ENCODE data around the gene FBXO42. TPM values are rescaled to one million over a fixed set of nuclear protein-coding genes. Genes with fewer than 3 reads are reported as not detected.

FBXO42 gene
- total RNA-seq, 1 donor from 2014 or later, result 24.3 TPM

- Mint-ChIP-seq H3K36me3 (ENCODE audit: low read depth) (peaks cover 3% of the 10 kb centered on the region), H3K27ac (ENCODE audit: unreplicated experiment) (no peak overlapping the region), H3K27me3 (ENCODE audit: low read depth) (no peaks in the 10 kb centered on the region), H3K4me3 (no peak overlapping the region), H3K9me3 (no peaks in the 10 kb centered on the region), H3K4me1 (peaks cover 5% of the 10 kb centered on the region)
- TF ChIP-seq CTCF (conservative IDR thresholded peaks at IDR 0.05), result no peak
- no peak for DNase-seq (ENCODE audit: low read depth, low spot score)
Observed at GRCh38 chr1:16315437-16315836, 36.8 kb downstream of the FBXO42 start.

- Mint-ChIP-seq H3K4me3 (no peak overlapping the region), H3K27ac (ENCODE audit: unreplicated experiment) (no peak overlapping the region), H3K36me3 (ENCODE audit: low read depth) (peaks cover 13% of the 10 kb centered on the region)
Observed at GRCh38 chr1:16307222-16307621, 45.1 kb downstream of the FBXO42 start.

GRCh38 chr1:16302709-16303627 lies 49.3 kb downstream of the FBXO42 start:
- Mint-ChIP-seq H3K9me3 (peaks cover 2% of the 10 kb centered on the region), H3K27me3 (ENCODE audit: low read depth) (no peaks in the 10 kb centered on the region), H3K4me3 (no peak overlapping the region), H3K4me1 (no peaks in the 10 kb centered on the region), H3K36me3 (ENCODE audit: low read depth) (peaks cover 6% of the 10 kb centered on the region), H3K27ac (ENCODE audit: unreplicated experiment) (no peak overlapping the region)
- no peak for TF ChIP-seq CTCF (conservative IDR thresholded peaks at IDR 0.05)
- DNase-seq (ENCODE audit: low read depth, low spot score), result no peak

More at GRCh38 chr1:16307222-16307621, 45.1 kb downstream of the FBXO42 start:
- Mint-ChIP-seq H3K4me1 (no peaks in the 10 kb centered on the region), H3K9me3 (peaks cover 2% of the 10 kb centered on the region), H3K27me3 (ENCODE audit: low read depth) (no peaks in the 10 kb centered on the region)
- TF ChIP-seq CTCF (conservative IDR thresholded peaks at IDR 0.05), result no peak
- DNase-seq (ENCODE audit: low read depth, low spot score), result no peak

- H3K27me3 Mint-ChIP-seq (ENCODE audit: low read depth), result no peaks in the 10 kb centered on the region
- no peak overlapping the region for H3K4me3 Mint-ChIP-seq
- no peaks in the 10 kb centered on the region for H3K4me1 Mint-ChIP-seq
- peaks cover 3% of the 10 kb centered on the region for H3K36me3 Mint-ChIP-seq (ENCODE audit: low read depth)
- H3K27ac Mint-ChIP-seq (ENCODE audit: unreplicated experiment), result no peak overlapping the region
- no peak for DNase-seq (ENCODE audit: low read depth, low spot score)
- no peaks in the 10 kb centered on the region for H3K9me3 Mint-ChIP-seq
- no peak for TF ChIP-seq CTCF (conservative IDR thresholded peaks at IDR 0.05)
Observed at GRCh38 chr1:16300436-16300835, 51.8 kb downstream of the FBXO42 start.

GRCh38 chr1:16298653-16299052 lies 53.6 kb downstream of the FBXO42 start:
- TF ChIP-seq CTCF (conservative IDR thresholded peaks at IDR 0.05), result no peak
- Mint-ChIP-seq H3K4me3 (no peak overlapping the region), H3K9me3 (no peaks in the 10 kb centered on the region), H3K27me3 (ENCODE audit: low read depth) (no peaks in the 10 kb centered on the region), H3K36me3 (ENCODE audit: low read depth) (peaks cover 3% of the 10 kb centered on the region), H3K4me1 (peaks cover 8% of the 10 kb centered on the region), H3K27ac (ENCODE audit: unreplicated experiment) (no peak overlapping the region)
- no peak for DNase-seq (ENCODE audit: low read depth, low spot score)

Data from neural crest cell (in vitro differentiated cells).